ENCODE results near the gene AOPEP.

Gene AOPEP

GRCh38 chr9:94754976-94755475 is 28.5 kb downstream of the AOPEP start:
- Histone ChIP-seq H3K4me3 (ENCODE audit: low read length) (no peak overlapping the region), H3K4me1 (ENCODE audit: control insufficient read depth, insufficient read depth, low read length) (no peaks in the 10 kb centered on the region), H3K27me3 (ENCODE audit: control insufficient read depth, insufficient read depth, low read length) (no peaks in the 10 kb centered on the region), H3K27ac (ENCODE audit: low read depth, low read length) (no peak overlapping the region), H3K9ac (ENCODE audit: low read length) (no peak overlapping the region), H3K36me3 (ENCODE audit: control insufficient read depth, insufficient read depth, low read length) (no peaks in the 10 kb centered on the region)

GRCh38 chr9:94757158-94757557 is 30.7 kb downstream of the AOPEP start:
- Histone ChIP-seq H3K36me3 (ENCODE audit: control insufficient read depth, insufficient read depth, low read length) (no peaks in the 10 kb centered on the region), H3K4me1 (ENCODE audit: control insufficient read depth, insufficient read depth, low read length) (no peaks in the 10 kb centered on the region), H3K4me3 (ENCODE audit: low read length) (no peak overlapping the region), H3K9ac (ENCODE audit: low read length) (no peak overlapping the region), H3K27ac (ENCODE audit: low read depth, low read length) (no peak overlapping the region), H3K27me3 (ENCODE audit: control insufficient read depth, insufficient read depth, low read length) (no peaks in the 10 kb centered on the region)

GRCh38 chr9:94758031-94758430 is 31.5 kb downstream of the AOPEP start:
- Histone ChIP-seq H3K4me3 (ENCODE audit: low read length) (no peak overlapping the region), H3K36me3 (ENCODE audit: control insufficient read depth, insufficient read depth, low read length) (no peaks in the 10 kb centered on the region)

GRCh38 chr9:94758880-94759279 is 32.4 kb downstream of the AOPEP start:
- H3K27me3 ChIP-seq (ENCODE audit: control insufficient read depth, insufficient read depth, low read length): no peaks in the 10 kb centered on the region
- no peak overlapping the region for H3K9ac ChIP-seq (ENCODE audit: low read length)
- H3K4me3 ChIP-seq (ENCODE audit: low read length): no peak overlapping the region
- no peak overlapping the region for H3K27ac ChIP-seq (ENCODE audit: low read depth, low read length)
- H3K4me1 ChIP-seq (ENCODE audit: control insufficient read depth, insufficient read depth, low read length): no peaks in the 10 kb centered on the region
- H3K36me3 ChIP-seq (ENCODE audit: control insufficient read depth, insufficient read depth, low read length): no peaks in the 10 kb centered on the region

More at GRCh38 chr9:94758031-94758430, 31.5 kb downstream of the AOPEP start:
- Histone ChIP-seq H3K4me1 (ENCODE audit: control insufficient read depth, insufficient read depth, low read length) (no peaks in the 10 kb centered on the region), H3K9ac (ENCODE audit: low read length) (no peak overlapping the region), H3K27me3 (ENCODE audit: control insufficient read depth, insufficient read depth, low read length) (no peaks in the 10 kb centered on the region), H3K27ac (ENCODE audit: low read depth, low read length) (no peak overlapping the region)

- Histone ChIP-seq H3K4me3 (ENCODE audit: low read length) (no peak overlapping the region), H3K9ac (ENCODE audit: low read length) (no peak overlapping the region), H3K36me3 (ENCODE audit: control insufficient read depth, insufficient read depth, low read length) (no peaks in the 10 kb centered on the region), H3K27ac (ENCODE audit: low read depth, low read length) (no peak overlapping the region), H3K4me1 (ENCODE audit: control insufficient read depth, insufficient read depth, low read length) (no peaks in the 10 kb centered on the region), H3K27me3 (ENCODE audit: control insufficient read depth, insufficient read depth, low read length) (no peaks in the 10 kb centered on the region)
These were observed 33.5 kb downstream of the AOPEP start for GRCh38 chr9:94760010-94760409.

GRCh38 chr9:94760660-94761059 is 34.2 kb downstream of the AOPEP start:
- Histone ChIP-seq H3K27me3 (ENCODE audit: control insufficient read depth, insufficient read depth, low read length) (no peaks in the 10 kb centered on the region), H3K9ac (ENCODE audit: low read length) (no peak overlapping the region), H3K36me3 (ENCODE audit: control insufficient read depth, insufficient read depth, low read length) (no peaks in the 10 kb centered on the region), H3K4me1 (ENCODE audit: control insufficient read depth, insufficient read depth, low read length) (no peaks in the 10 kb centered on the region), H3K4me3 (ENCODE audit: low read length) (no peak overlapping the region), H3K27ac (ENCODE audit: low read depth, low read length) (no peak overlapping the region)

GRCh38 chr9:94761481-94761880 is 35.0 kb downstream of the AOPEP start:
- no peak overlapping the region for H3K4me3 ChIP-seq (ENCODE audit: low read length)
- H3K36me3 ChIP-seq (ENCODE audit: control insufficient read depth, insufficient read depth, low read length): no peaks in the 10 kb centered on the region
- H3K9ac ChIP-seq (ENCODE audit: low read length): no peak overlapping the region
- H3K4me1 ChIP-seq (ENCODE audit: control insufficient read depth, insufficient read depth, low read length): no peaks in the 10 kb centered on the region
- H3K27me3 ChIP-seq (ENCODE audit: control insufficient read depth, insufficient read depth, low read length): no peaks in the 10 kb centered on the region
- no peak overlapping the region for H3K27ac ChIP-seq (ENCODE audit: low read depth, low read length)

GRCh38 chr9:94767331-94768072 is 41.0 kb downstream of the AOPEP start:
- Histone ChIP-seq H3K9ac (ENCODE audit: low read length) (no peak overlapping the region), H3K27me3 (ENCODE audit: control insufficient read depth, insufficient read depth, low read length) (no peaks in the 10 kb centered on the region), H3K4me1 (ENCODE audit: control insufficient read depth, insufficient read depth, low read length) (no peaks in the 10 kb centered on the region), H3K4me3 (ENCODE audit: low read length) (no peak overlapping the region), H3K36me3 (ENCODE audit: control insufficient read depth, insufficient read depth, low read length) (no peaks in the 10 kb centered on the region), H3K27ac (ENCODE audit: low read depth, low read length) (no peak overlapping the region)

GRCh38 chr9:94768766-94769165 is 42.3 kb downstream of the AOPEP start:
- Histone ChIP-seq H3K27me3 (ENCODE audit: control insufficient read depth, insufficient read depth, low read length) (no peaks in the 10 kb centered on the region), H3K36me3 (ENCODE audit: control insufficient read depth, insufficient read depth, low read length) (no peaks in the 10 kb centered on the region), H3K27ac (ENCODE audit: low read depth, low read length) (no peak overlapping the region), H3K4me3 (ENCODE audit: low read length) (no peak overlapping the region), H3K9ac (ENCODE audit: low read length) (no peak overlapping the region), H3K4me1 (ENCODE audit: control insufficient read depth, insufficient read depth, low read length) (no peaks in the 10 kb centered on the region)

GRCh38 chr9:94770334-94770733 is 43.8 kb downstream of the AOPEP start:
- Histone ChIP-seq H3K9ac (ENCODE audit: low read length) (no peak overlapping the region), H3K4me1 (ENCODE audit: control insufficient read depth, insufficient read depth, low read length) (no peaks in the 10 kb centered on the region), H3K4me3 (ENCODE audit: low read length) (no peak overlapping the region), H3K27me3 (ENCODE audit: control insufficient read depth, insufficient read depth, low read length) (no peaks in the 10 kb centered on the region), H3K36me3 (ENCODE audit: control insufficient read depth, insufficient read depth, low read length) (no peaks in the 10 kb centered on the region), H3K27ac (ENCODE audit: low read depth, low read length) (no peak overlapping the region)

- H3K4me1 ChIP-seq (ENCODE audit: control insufficient read depth, insufficient read depth, low read length): no peaks in the 10 kb centered on the region
- H3K9ac ChIP-seq (ENCODE audit: low read length): no peak overlapping the region
- no peaks in the 10 kb centered on the region for H3K27me3 ChIP-seq (ENCODE audit: control insufficient read depth, insufficient read depth, low read length)
- H3K27ac ChIP-seq (ENCODE audit: low read depth, low read length): no peak overlapping the region
- no peaks in the 10 kb centered on the region for H3K36me3 ChIP-seq (ENCODE audit: control insufficient read depth, insufficient read depth, low read length)
- no peak overlapping the region for H3K4me3 ChIP-seq (ENCODE audit: low read length)
These were observed 44.6 kb downstream of the AOPEP start for GRCh38 chr9:94771096-94771495.

GRCh38 chr9:94772144-94772543 is 45.6 kb downstream of the AOPEP start:
- Histone ChIP-seq H3K4me1 (ENCODE audit: control insufficient read depth, insufficient read depth, low read length) (no peaks in the 10 kb centered on the region), H3K9ac (ENCODE audit: low read length) (no peak overlapping the region), H3K36me3 (ENCODE audit: control insufficient read depth, insufficient read depth, low read length) (no peaks in the 10 kb centered on the region), H3K4me3 (ENCODE audit: low read length) (no peak overlapping the region), H3K27me3 (ENCODE audit: control insufficient read depth, insufficient read depth, low read length) (no peaks in the 10 kb centered on the region), H3K27ac (ENCODE audit: low read depth, low read length) (no peak overlapping the region)

GRCh38 chr9:94772639-94773303 is 46.3 kb downstream of the AOPEP start:
- H3K36me3 ChIP-seq (ENCODE audit: control insufficient read depth, insufficient read depth, low read length): no peaks in the 10 kb centered on the region
- H3K4me3 ChIP-seq (ENCODE audit: low read length): no peak overlapping the region
- H3K4me1 ChIP-seq (ENCODE audit: control insufficient read depth, insufficient read depth, low read length): no peaks in the 10 kb centered on the region
- H3K27ac ChIP-seq (ENCODE audit: low read depth, low read length): no peak overlapping the region
- H3K9ac ChIP-seq (ENCODE audit: low read length): no peak overlapping the region
- no peaks in the 10 kb centered on the region for H3K27me3 ChIP-seq (ENCODE audit: control insufficient read depth, insufficient read depth, low read length)

All from rectal smooth muscle tissue (tissue), 1 donor.